H7 (cell line): ENCODE data around the gene NARF. TPM values are rescaled to one million over a fixed set of nuclear protein-coding genes. Genes with fewer than 3 reads are reported as not detected.
A peak's percentile ranks its signal among the peaks of the same experiment; 100 is the strongest.
"Not testable (repeated sequence)": the region's sequence is repeated elsewhere in the genome, so short reads cannot be mapped to it uniquely, and the experiment has no call there.

Experiments used
- DNase-seq: peaks from one replicate; pipeline ENCODE4 v3.0.0; 2012
- H3K27me3 ChIP-seq: 2 replicates; pipeline ENCODE4 v1.6.0; 2011; ENCODE audit warnings: mild to moderate bottlenecking, low read length; ENCODE audit not compliant: control insufficient read depth, insufficient read depth
- H3K36me3 ChIP-seq: replicated peaks from 2 replicates; pipeline ENCODE4 v1.5.1; 2011; ENCODE audit warnings: low read length; ENCODE audit not compliant: control insufficient read depth, insufficient read depth
- H3K4me3 ChIP-seq: 2 replicates; pipeline ENCODE4 v1.5.1; 2011; ENCODE audit warnings: low read depth, mild to moderate bottlenecking, control low read depth, low read length, moderate library complexity; ENCODE audit not compliant: insufficient read depth
- total RNA-seq: library from RNA; depleted of rRNA; stranded (reverse); fragments of >200 nt; shearing (Covaris generic); gene quantifications from 2 replicates; pipeline ENCODE4 v1.2.3, GENCODE V29; 2014

NARF gene
- total RNA-seq, 1 experiment from 2014 or later: 42.2 TPM

GRCh38 chr17:82503728-82504308 lies 45.3 kb downstream of the NARF start:
- H3K27me3 ChIP-seq: no peaks in the 10 kb centered on the region
- DNase-seq: no peak
- H3K4me3 ChIP-seq: no peak overlapping the region
- no peaks in the 10 kb centered on the region for H3K36me3 ChIP-seq

- DNase-seq: no peak
- no peaks in the 10 kb centered on the region for H3K36me3 ChIP-seq
- H3K4me3 ChIP-seq: no peak overlapping the region
- H3K27me3 ChIP-seq: no peaks in the 10 kb centered on the region
Measured at GRCh38 chr17:82505296-82505695, 46.8 kb downstream of the NARF start.

- H3K36me3 ChIP-seq, DNase-seq, H3K27me3 ChIP-seq, H3K4me3 ChIP-seq: not testable (repeated sequence)
Measured at GRCh38 chr17:82506402-82506801, 47.9 kb downstream of the NARF start.

GRCh38 chr17:82507631-82508175 lies 49.2 kb downstream of the NARF start:
- Histone ChIP-seq H3K27me3 (no peaks in the 10 kb centered on the region), H3K4me3 (no peak overlapping the region), H3K36me3 (no peaks in the 10 kb centered on the region)
- no peak for DNase-seq

GRCh38 chr17:82511642-82512041 lies 53.1 kb downstream of the NARF start:
- H3K27me3 ChIP-seq, DNase-seq, H3K36me3 ChIP-seq, H3K4me3 ChIP-seq: not testable (repeated sequence)

GRCh38 chr17:82513864-82514263 lies 55.3 kb downstream of the NARF start:
- not testable (repeated sequence) for H3K27me3 ChIP-seq, DNase-seq, H3K36me3 ChIP-seq, H3K4me3 ChIP-seq

GRCh38 chr17:82517230-82517865 lies 58.8 kb downstream of the NARF start:
- Histone ChIP-seq H3K36me3 (no peaks in the 10 kb centered on the region), H3K4me3 (no peak overlapping the region), H3K27me3 (no peaks in the 10 kb centered on the region)
- no peak for DNase-seq

- DNase-seq: peak; percentile 100
- no peaks in the 10 kb centered on the region for H3K36me3 ChIP-seq
- H3K4me3 ChIP-seq: peak within 1 kb of the TSS; percentile 71
- H3K27me3 ChIP-seq: no peaks in the 10 kb centered on the region
Measured at GRCh38 chr17:82518826-82519810, 60.6 kb downstream of the NARF start, which contains the start of gene FOXK2. FOXK2 (plus strand) TSS chr17:82519732; CDS start chr17:82519889, 157 bp downstream.

GRCh38 chr17:82519971-82520903 lies 61.7 kb downstream of the NARF start:
- DNase-seq: peak; percentile 83
- Histone ChIP-seq H3K36me3 (no peaks in the 10 kb centered on the region), H3K27me3 (no peaks in the 10 kb centered on the region), H3K4me3 (peak overlapping the region; percentile 71)

GRCh38 chr17:82524540-82524939 lies 66.0 kb downstream of the NARF start:
- no peak for DNase-seq
- H3K4me3 ChIP-seq: no peak overlapping the region
- no peaks in the 10 kb centered on the region for H3K27me3 ChIP-seq
- no peaks in the 10 kb centered on the region; the same call in 1 of the 2 replicates for H3K36me3 ChIP-seq

GRCh38 chr17:82525712-82526111 lies 67.2 kb downstream of the NARF start:
- DNase-seq: no peak
- no peaks in the 10 kb centered on the region for H3K27me3 ChIP-seq
- no peaks in the 10 kb centered on the region; the same call in 1 of the 2 replicates for H3K36me3 ChIP-seq
- H3K4me3 ChIP-seq: no peak overlapping the region

- DNase-seq: no peak
- H3K27me3 ChIP-seq: no peaks in the 10 kb centered on the region
Measured at GRCh38 chr17:82527898-82528297, 69.4 kb downstream of the NARF start.

GRCh38 chr17:82528484-82529265 lies 70.1 kb downstream of the NARF start:
- no peaks in the 10 kb centered on the region; the same call in 1 of the 2 replicates for H3K36me3 ChIP-seq
- H3K27me3 ChIP-seq: no peaks in the 10 kb centered on the region
- H3K4me3 ChIP-seq: no peak overlapping the region
- no peak for DNase-seq

More at GRCh38 chr17:82527898-82528297, 69.4 kb downstream of the NARF start:
- Histone ChIP-seq H3K36me3 (no peaks in the 10 kb centered on the region; the same call in 1 of the 2 replicates), H3K4me3 (no peak overlapping the region)
